GM12874 (cell line): ENCODE measurements around the gene MDFI.

Experiments used
- CTCF ChIP-seq: IDR thresholded peaks from 2 replicates; pipeline ENCODE4 v1.5.1; 2011; ENCODE audit warnings: low read depth, mild to moderate bottlenecking, control low read depth, low read length, moderate library complexity; ENCODE audit not compliant: insufficient read depth

The MDFI gene

GRCh38 chr6:41688256-41688965 lies 50.1 kb downstream of the MDFI start:
- TF ChIP-seq CTCF, result no peak

GRCh38 chr6:41689171-41690008 lies 51.1 kb downstream of the MDFI start:
- no peak for TF ChIP-seq CTCF

- TF ChIP-seq CTCF, result no peak
Observed at GRCh38 chr6:41690541-41691330, 52.5 kb downstream of the MDFI start.

GRCh38 chr6:41691426-41692079 lies 53.3 kb downstream of the MDFI start:
- TF ChIP-seq CTCF, result no peak

GRCh38 chr6:41692080-41692675 lies 53.9 kb downstream of the MDFI start:
- TF ChIP-seq CTCF, result no peak

- no peak for TF ChIP-seq CTCF
Observed at GRCh38 chr6:41692730-41693129, 54.5 kb downstream of the MDFI start.
